ENCODE data around the gene EPHA2.

EPHA2 gene

GRCh38 chr1:16138772-16139221 is 17.1 kb downstream of the EPHA2 start:
- DNase-seq (ENCODE audit: low read depth), result no peak

GRCh38 chr1:16137890-16138467 is 17.9 kb downstream of the EPHA2 start:
- H3K4me3 ChIP-seq (ENCODE audit: low read depth, low read length), result no peak overlapping the region
- DNase-seq (ENCODE audit: low read depth), result no peak
- TF ChIP-seq CTCF (IDR thresholded peaks at IDR 0.05; ENCODE audit: control insufficient read depth, extremely low read depth, insufficient read depth), result no peak

More at GRCh38 chr1:16138772-16139221, 17.1 kb downstream of the EPHA2 start:
- no peak for TF ChIP-seq CTCF (IDR thresholded peaks at IDR 0.05; ENCODE audit: control insufficient read depth, extremely low read depth, insufficient read depth)
- H3K4me3 ChIP-seq (ENCODE audit: low read depth, low read length), result no peak overlapping the region

GRCh38 chr1:16135501-16135900 is 20.4 kb downstream of the EPHA2 start:
- no peak for DNase-seq (ENCODE audit: low read depth)
- TF ChIP-seq CTCF (IDR thresholded peaks at IDR 0.05; ENCODE audit: control insufficient read depth, extremely low read depth, insufficient read depth), result no peak
- H3K4me3 ChIP-seq (ENCODE audit: low read depth, low read length), result no peak overlapping the region

- TF ChIP-seq CTCF (IDR thresholded peaks at IDR 0.05; ENCODE audit: control insufficient read depth, extremely low read depth, insufficient read depth), result no peak
- no peak overlapping the region for H3K4me3 ChIP-seq (ENCODE audit: low read depth, low read length)
- DNase-seq (ENCODE audit: low read depth), result no peak
These were observed 21.0 kb downstream of the EPHA2 start for GRCh38 chr1:16134906-16135305.

GRCh38 chr1:16134066-16134801 is 21.6 kb downstream of the EPHA2 start:
- H3K4me3 ChIP-seq (ENCODE audit: low read depth, low read length), result no peak overlapping the region
- no peak for DNase-seq (ENCODE audit: low read depth)
- TF ChIP-seq CTCF (IDR thresholded peaks at IDR 0.05; ENCODE audit: control insufficient read depth, extremely low read depth, insufficient read depth), result no peak

- no peak for DNase-seq (ENCODE audit: low read depth)
- no peak for TF ChIP-seq CTCF (IDR thresholded peaks at IDR 0.05; ENCODE audit: control insufficient read depth, extremely low read depth, insufficient read depth)
- H3K4me3 ChIP-seq (ENCODE audit: low read depth, low read length), result no peak overlapping the region
These were observed 22.6 kb downstream of the EPHA2 start for GRCh38 chr1:16133007-16133961.
